ENCODE data around the gene ADAD2.
"Not testable (repeated sequence)": the region's sequence is repeated elsewhere in the genome, so short reads cannot be mapped to it uniquely, and the experiment has no call there.

Gene ADAD2

DNA sequence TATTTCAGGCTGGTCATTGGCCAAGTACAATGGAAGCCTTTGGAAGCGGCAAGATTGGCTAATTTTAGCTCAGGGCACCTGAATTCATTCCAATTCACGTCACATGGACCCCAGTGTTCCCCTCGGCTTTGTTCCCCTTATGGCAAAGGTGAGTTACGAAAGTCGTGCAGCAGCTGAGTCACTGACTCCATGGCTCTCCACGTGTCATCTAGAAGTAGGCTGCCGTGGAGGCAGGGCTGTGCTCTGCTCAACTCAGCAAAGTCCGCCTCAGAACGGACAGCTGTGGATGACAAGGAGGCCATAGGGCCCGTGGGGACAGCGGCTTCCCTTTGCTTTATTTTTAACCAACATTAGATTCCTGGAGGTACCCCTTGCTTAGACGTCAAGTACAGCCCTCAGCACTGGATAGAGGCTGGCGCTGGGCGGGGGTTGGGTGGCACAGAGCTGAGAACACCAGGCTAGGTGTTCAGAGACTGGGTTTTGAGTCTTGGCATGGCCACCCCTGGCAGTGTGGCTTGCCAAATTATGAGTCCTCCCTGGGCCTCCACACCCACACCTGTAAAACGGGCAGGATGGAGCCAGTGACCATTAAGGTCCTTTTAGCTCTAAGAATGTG is 23.6 kb downstream of the ADAD2 start:
- H3K9me3 Mint-ChIP-seq, result no peaks in the 10 kb centered on the region
- H3K36me3 Mint-ChIP-seq (ENCODE audit: low read depth), result no peaks in the 10 kb centered on the region
- H3K4me1 Mint-ChIP-seq (ENCODE audit: low read depth), result no peaks in the 10 kb centered on the region
- H3K27me3 Mint-ChIP-seq (ENCODE audit: low read depth), result no peaks in the 10 kb centered on the region
- H3K4me3 Mint-ChIP-seq, result no peak overlapping the region
- no peak for DNase-seq (ENCODE audit: low spot score)
- H3K27ac Mint-ChIP-seq, result no peak overlapping the region

DNA sequence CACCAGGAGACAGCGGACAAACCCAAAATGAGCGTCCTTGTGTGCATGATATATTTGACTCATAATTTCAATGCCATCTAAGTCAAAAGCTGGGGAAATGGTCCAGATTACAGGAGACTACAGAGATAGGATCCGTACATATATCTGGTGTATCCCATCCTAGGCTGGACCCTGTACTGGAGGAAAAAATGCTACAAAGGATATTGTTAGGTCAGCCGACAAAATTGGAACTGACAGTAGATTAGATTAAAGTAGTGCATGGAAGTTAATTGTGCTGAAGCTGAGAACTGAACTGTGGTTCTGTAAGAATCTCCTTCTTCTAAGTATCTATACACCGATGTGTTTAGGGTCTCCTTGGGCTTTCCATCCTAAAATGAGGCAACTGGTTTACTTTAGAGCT is 24.6 kb downstream of the ADAD2 start:
- Mint-ChIP-seq H3K9me3 (no peaks in the 10 kb centered on the region), H3K27me3 (ENCODE audit: low read depth) (no peaks in the 10 kb centered on the region), H3K27ac (no peak overlapping the region), H3K4me1 (ENCODE audit: low read depth) (no peaks in the 10 kb centered on the region), H3K4me3 (no peak overlapping the region), H3K36me3 (ENCODE audit: low read depth) (no peaks in the 10 kb centered on the region)
- DNase-seq (ENCODE audit: low spot score), result no peak

DNA sequence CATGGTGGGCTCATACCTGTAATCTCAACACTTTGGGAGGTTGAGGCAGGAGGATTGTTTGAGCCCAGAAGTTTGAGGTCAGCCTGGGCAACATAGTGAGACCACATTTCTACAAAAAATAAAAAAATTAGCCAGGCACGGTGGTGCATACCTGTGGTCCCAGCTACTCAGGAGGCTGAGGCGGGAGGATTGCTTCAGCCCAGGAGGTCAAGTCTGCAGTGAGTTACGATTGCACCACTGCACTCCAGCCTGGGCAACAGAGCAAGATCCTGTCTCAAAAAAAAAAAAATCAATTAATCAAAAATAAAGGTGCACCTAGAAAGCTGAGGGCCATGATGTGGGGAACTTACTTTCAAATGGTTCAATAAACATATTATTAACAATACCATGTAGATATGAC is 25.2 kb downstream of the ADAD2 start:
- H3K9me3 Mint-ChIP-seq; H3K4me1 Mint-ChIP-seq (ENCODE audit: low read depth); DNase-seq (ENCODE audit: low spot score); H3K36me3 Mint-ChIP-seq (ENCODE audit: low read depth); H3K4me3 Mint-ChIP-seq; H3K27me3 Mint-ChIP-seq (ENCODE audit: low read depth); H3K27ac Mint-ChIP-seq: not testable (repeated sequence)

GRCh38 chr16:84218176-84218823 is 27.3 kb downstream of the ADAD2 start:
- no peak overlapping the region for H3K4me3 Mint-ChIP-seq
- H3K9me3 Mint-ChIP-seq, result no peaks in the 10 kb centered on the region
- H3K36me3 Mint-ChIP-seq (ENCODE audit: low read depth), result no peaks in the 10 kb centered on the region
- no peak overlapping the region for H3K27ac Mint-ChIP-seq
- no peaks in the 10 kb centered on the region for H3K4me1 Mint-ChIP-seq (ENCODE audit: low read depth)
- H3K27me3 Mint-ChIP-seq (ENCODE audit: low read depth), result no peaks in the 10 kb centered on the region
- no peak for DNase-seq (ENCODE audit: low spot score)

DNA sequence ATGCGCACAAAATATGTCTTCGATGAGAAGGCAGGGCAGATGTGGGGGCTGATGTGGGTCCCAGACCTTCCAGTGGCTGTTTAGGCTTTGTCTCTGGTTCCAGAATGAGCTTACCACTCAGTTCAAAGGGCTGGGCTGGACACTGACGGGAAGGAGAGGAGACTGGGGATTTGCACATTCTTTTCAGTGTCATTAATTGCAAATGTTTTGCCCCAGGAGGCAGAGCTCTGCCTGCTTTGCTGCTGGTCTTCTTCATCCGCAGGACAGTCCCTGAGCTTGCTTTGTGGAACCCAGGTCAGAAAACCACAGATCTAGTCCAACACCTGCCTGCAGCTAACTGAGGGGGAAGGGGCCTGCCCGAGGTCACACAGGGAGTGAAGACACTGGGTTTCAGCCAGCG is 28.0 kb downstream of the ADAD2 start:
- no peaks in the 10 kb centered on the region for H3K9me3 Mint-ChIP-seq
- H3K36me3 Mint-ChIP-seq (ENCODE audit: low read depth), result no peaks in the 10 kb centered on the region
- H3K27me3 Mint-ChIP-seq (ENCODE audit: low read depth), result no peaks in the 10 kb centered on the region
- H3K4me1 Mint-ChIP-seq (ENCODE audit: low read depth), result no peaks in the 10 kb centered on the region
- H3K27ac Mint-ChIP-seq, result no peak overlapping the region
- no peak overlapping the region for H3K4me3 Mint-ChIP-seq
- no peak for DNase-seq (ENCODE audit: low spot score)

DNA sequence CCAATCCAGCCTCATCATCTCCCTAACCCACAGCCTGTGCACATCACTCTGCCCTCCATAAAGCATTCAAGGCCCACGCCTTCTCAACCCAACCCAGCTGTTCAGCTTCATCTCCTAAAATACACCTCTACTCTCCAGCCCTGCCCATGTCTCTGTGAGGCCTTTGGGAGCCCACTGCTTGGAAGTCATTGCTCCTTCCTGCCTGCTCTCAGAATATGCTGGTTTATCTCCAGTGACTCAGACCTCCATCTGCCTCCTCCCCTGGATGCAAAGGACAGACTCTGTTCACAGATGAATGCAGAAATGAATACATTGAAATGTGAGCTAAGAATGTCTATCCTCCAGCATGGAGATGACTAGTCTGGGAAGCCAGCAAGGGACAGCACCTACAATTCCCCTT is 29.9 kb downstream of the ADAD2 start:
- H3K36me3 Mint-ChIP-seq (ENCODE audit: low read depth), result no peaks in the 10 kb centered on the region
- no peaks in the 10 kb centered on the region for H3K27me3 Mint-ChIP-seq (ENCODE audit: low read depth)
- DNase-seq (ENCODE audit: low spot score), result no peak
- no peak overlapping the region for H3K4me3 Mint-ChIP-seq
- H3K27ac Mint-ChIP-seq, result no peak overlapping the region
- no peaks in the 10 kb centered on the region for H3K9me3 Mint-ChIP-seq
- H3K4me1 Mint-ChIP-seq (ENCODE audit: low read depth), result no peaks in the 10 kb centered on the region

GRCh38 chr16:84223456-84223855 is 32.5 kb downstream of the ADAD2 start:
- no peaks in the 10 kb centered on the region for H3K4me1 Mint-ChIP-seq (ENCODE audit: low read depth)
- DNase-seq (ENCODE audit: low spot score), result no peak
- no peaks in the 10 kb centered on the region for H3K9me3 Mint-ChIP-seq
- peaks cover 6% of the 10 kb centered on the region for H3K27me3 Mint-ChIP-seq (ENCODE audit: low read depth)
- no peaks in the 10 kb centered on the region for H3K36me3 Mint-ChIP-seq (ENCODE audit: low read depth)
- H3K27ac Mint-ChIP-seq, result no peak overlapping the region
- no peak overlapping the region for H3K4me3 Mint-ChIP-seq

DNA sequence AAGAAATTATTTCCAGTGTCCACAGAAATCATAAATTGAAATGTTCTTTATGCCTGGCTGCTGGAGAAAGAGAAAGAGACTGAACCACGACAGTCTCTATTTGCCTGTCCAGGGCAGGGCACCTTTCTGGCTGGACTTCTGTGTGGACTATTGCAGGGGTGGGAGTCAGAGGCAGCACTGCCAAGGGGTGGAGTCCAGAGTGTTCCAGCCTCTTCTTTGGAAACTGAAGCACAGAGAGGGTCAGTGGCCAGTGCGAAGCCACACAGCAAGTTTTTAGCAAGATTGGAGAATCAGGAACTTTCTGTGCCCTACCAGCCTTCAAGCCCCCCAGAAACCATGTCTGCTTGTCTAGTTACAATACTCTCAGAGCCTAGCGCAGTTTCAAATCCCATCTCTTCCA is 33.6 kb downstream of the ADAD2 start:
- DNase-seq (ENCODE audit: low spot score), result no peak
- no peak overlapping the region for H3K27ac Mint-ChIP-seq
- H3K9me3 Mint-ChIP-seq, result no peaks in the 10 kb centered on the region
- H3K36me3 Mint-ChIP-seq (ENCODE audit: low read depth), result no peaks in the 10 kb centered on the region
- H3K4me3 Mint-ChIP-seq, result no peak overlapping the region
- H3K27me3 Mint-ChIP-seq (ENCODE audit: low read depth), result peaks cover 8% of the 10 kb centered on the region
- no peaks in the 10 kb centered on the region for H3K4me1 Mint-ChIP-seq (ENCODE audit: low read depth)

DNA sequence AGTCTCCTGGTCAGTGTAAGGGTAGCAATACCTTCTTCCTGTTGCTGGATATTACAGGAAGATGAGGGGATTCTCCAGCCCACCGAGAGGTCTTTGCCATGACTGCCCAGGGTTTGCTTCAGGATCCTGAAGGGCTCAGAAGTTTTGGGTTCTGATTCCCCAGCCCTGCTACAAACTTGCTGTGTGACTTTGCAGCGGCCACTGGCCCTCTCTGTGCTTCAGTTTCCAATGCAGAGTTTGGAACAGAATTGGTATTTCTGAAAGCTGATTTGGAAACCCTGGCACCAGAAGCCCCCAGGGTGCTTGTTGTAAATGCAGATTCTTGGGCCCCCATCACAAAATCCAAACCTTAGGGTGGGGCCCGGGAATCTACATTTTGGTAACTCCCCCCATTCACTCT is 34.2 kb downstream of the ADAD2 start:
- H3K27ac Mint-ChIP-seq, result no peak overlapping the region
- no peaks in the 10 kb centered on the region for H3K9me3 Mint-ChIP-seq
- H3K36me3 Mint-ChIP-seq (ENCODE audit: low read depth), result no peaks in the 10 kb centered on the region
- H3K27me3 Mint-ChIP-seq (ENCODE audit: low read depth), result peaks cover 9% of the 10 kb centered on the region
- H3K4me1 Mint-ChIP-seq (ENCODE audit: low read depth), result no peaks in the 10 kb centered on the region
- no peak overlapping the region for H3K4me3 Mint-ChIP-seq
- no peak for DNase-seq (ENCODE audit: low spot score)

DNA sequence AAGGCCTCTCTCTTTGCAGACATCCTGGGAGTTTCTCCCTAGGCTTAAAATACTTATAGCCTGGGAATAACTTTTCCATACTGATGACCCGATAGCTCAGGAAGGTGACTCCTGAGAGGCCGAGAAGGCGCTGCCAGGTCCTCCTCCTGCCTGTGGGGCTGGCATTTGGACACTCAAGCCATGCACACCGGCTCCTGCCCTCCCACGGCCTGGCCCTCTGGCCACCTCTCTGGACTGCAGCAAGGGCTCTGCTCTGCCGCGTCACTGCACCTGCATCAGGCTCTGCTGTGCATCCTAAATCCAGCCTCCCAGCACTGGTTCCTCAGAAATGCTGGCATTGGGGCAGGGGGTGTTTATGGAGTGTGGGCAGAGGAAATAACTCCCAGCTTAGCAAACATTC is 34.6 kb downstream of the ADAD2 start:
- Mint-ChIP-seq H3K4me1 (ENCODE audit: low read depth) (no peaks in the 10 kb centered on the region), H3K36me3 (ENCODE audit: low read depth) (no peaks in the 10 kb centered on the region), H3K27ac (no peak overlapping the region), H3K27me3 (ENCODE audit: low read depth) (peaks cover 9% of the 10 kb centered on the region), H3K9me3 (no peaks in the 10 kb centered on the region), H3K4me3 (no peak overlapping the region)
- DNase-seq (ENCODE audit: low spot score), result no peak

DNA sequence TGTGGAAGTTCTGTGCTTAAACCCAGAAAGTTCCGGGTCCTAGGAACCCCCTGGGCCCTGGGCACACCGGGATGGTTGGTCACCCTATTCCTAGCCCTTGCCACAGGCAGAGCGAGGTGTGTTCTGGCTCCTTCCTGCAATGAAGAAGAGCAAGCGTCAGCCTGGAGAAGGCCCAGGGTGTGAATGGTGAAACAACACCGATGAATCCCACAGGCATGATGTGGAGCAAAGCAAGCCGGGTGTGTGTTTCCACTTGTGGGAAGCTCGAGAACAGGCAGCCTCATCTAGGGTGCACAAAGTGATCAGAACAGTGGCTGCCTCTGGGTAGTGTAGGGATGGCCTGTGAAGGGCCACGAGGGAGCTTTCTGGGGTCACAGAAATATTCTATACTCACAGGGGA is 35.1 kb downstream of the ADAD2 start:
- no peak overlapping the region for H3K27ac Mint-ChIP-seq
- H3K36me3 Mint-ChIP-seq (ENCODE audit: low read depth), result no peaks in the 10 kb centered on the region
- H3K9me3 Mint-ChIP-seq, result no peaks in the 10 kb centered on the region
- H3K4me3 Mint-ChIP-seq, result no peak overlapping the region
- DNase-seq (ENCODE audit: low spot score), result no peak
- peaks cover 9% of the 10 kb centered on the region for H3K27me3 Mint-ChIP-seq (ENCODE audit: low read depth)
- no peaks in the 10 kb centered on the region for H3K4me1 Mint-ChIP-seq (ENCODE audit: low read depth)

- Mint-ChIP-seq H3K27ac (no peak overlapping the region), H3K36me3 (ENCODE audit: low read depth) (no peaks in the 10 kb centered on the region), H3K27me3 (ENCODE audit: low read depth) (peaks cover 15% of the 10 kb centered on the region), H3K9me3 (no peaks in the 10 kb centered on the region), H3K4me3 (no peak overlapping the region), H3K4me1 (ENCODE audit: low read depth) (no peaks in the 10 kb centered on the region)
- no peak for DNase-seq (ENCODE audit: low spot score)
These were observed 36.6 kb downstream of the ADAD2 start for GRCh38 chr16:84227548-84227947.

DNA sequence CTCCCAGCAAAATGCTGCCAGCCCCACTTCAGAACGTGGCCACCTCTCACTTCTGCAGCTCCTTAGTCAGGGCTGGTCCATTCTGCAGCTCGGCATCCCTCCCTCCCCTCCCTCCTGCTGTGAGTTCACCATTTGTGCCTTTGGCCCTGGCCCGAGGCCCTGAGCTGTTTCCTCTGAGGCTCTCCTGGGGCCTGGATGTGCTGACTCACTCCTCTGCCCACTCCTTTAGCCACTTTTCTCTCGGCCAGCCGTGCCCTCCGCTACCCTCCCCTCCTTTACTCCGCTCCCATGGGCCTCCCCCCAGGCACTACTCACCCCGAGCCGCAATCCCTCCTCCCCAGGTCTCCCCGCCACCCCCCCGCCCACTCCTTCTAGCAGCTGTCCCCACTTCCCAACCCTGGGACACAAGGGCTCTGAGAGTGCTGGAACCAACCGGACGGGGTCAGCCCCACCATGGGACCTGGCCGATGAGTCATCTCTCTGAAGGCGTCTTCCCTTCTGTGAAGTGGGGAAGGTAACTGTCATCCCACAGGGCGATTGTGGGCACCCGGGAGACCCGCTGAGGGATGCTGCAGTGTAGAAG is 37.4 kb downstream of the ADAD2 start:
- DNase-seq (ENCODE audit: low spot score), result no peak
- Mint-ChIP-seq H3K4me3 (no peak overlapping the region), H3K4me1 (ENCODE audit: low read depth) (no peaks in the 10 kb centered on the region), H3K9me3 (no peaks in the 10 kb centered on the region), H3K36me3 (ENCODE audit: low read depth) (no peaks in the 10 kb centered on the region), H3K27me3 (ENCODE audit: low read depth) (peaks cover 15% of the 10 kb centered on the region), H3K27ac (no peak overlapping the region)

- Mint-ChIP-seq H3K4me1 (ENCODE audit: low read depth) (no peaks in the 10 kb centered on the region), H3K36me3 (ENCODE audit: low read depth) (no peaks in the 10 kb centered on the region), H3K27me3 (ENCODE audit: low read depth) (peaks cover 15% of the 10 kb centered on the region), H3K9me3 (no peaks in the 10 kb centered on the region), H3K27ac (no peak overlapping the region), H3K4me3 (no peak overlapping the region)
- DNase-seq (ENCODE audit: low spot score), result no peak
These were observed 38.5 kb downstream of the ADAD2 start for GRCh38 chr16:84229471-84229870.

GRCh38 chr16:84232060-84232459 is 41.1 kb downstream of the ADAD2 start:
- no peak for DNase-seq (ENCODE audit: low spot score)
- no peak overlapping the region for H3K4me3 Mint-ChIP-seq
- H3K27me3 Mint-ChIP-seq (ENCODE audit: low read depth), result peaks cover 12% of the 10 kb centered on the region
- no peaks in the 10 kb centered on the region for H3K4me1 Mint-ChIP-seq (ENCODE audit: low read depth)
- no peaks in the 10 kb centered on the region for H3K36me3 Mint-ChIP-seq (ENCODE audit: low read depth)
- H3K9me3 Mint-ChIP-seq, result no peaks in the 10 kb centered on the region
- H3K27ac Mint-ChIP-seq, result no peak overlapping the region

Data from T-helper 2 cell treated with Interferon-gamma antibody and Interleukin-4, amounts not matched to agents 5 μg/mL and 100 μg/mL, for 36 hours (primary cell).